ENCODE results near the gene ITGA8. TPM values are rescaled to one million over a fixed set of nuclear protein-coding genes. Genes with fewer than 3 reads are reported as not detected.

ITGA8 gene
- total and polyA plus RNA-seq, 4 donors, result 149 to 885 (median 426) TPM

GRCh38 chr10:15531927-15532722 is 187.6 kb downstream of the ITGA8 start:
- intact Hi-C loops (cut with DNase I), result loop anchor here (2.0 to 5.0 kb wide), 2 partner anchors 45 kb away; no protein-coding TSS in a partner anchor
- Histone ChIP-seq H3K4me1 (ENCODE audit: control insufficient read depth in 1 of 2, insufficient read depth in 2 of 2, low read length in 2 of 2) (peaks cover 0 to 2% of the 10 kb centered on the region in 2 donors), H3K27ac (ENCODE audit: low read depth in 1 of 2, low read length in 2 of 2) (peak overlapping the region; percentile 34 to 50), H3K9me3 (ENCODE audit: control insufficient read depth, low read length) (no peaks in the 10 kb centered on the region), H3K27me3 (ENCODE audit: control insufficient read depth in 1 of 2, insufficient read depth in 2 of 2, low read length in 1 of 2) (no peaks in the 10 kb centered on the region), H3K4me3 (ENCODE audit: low read length in 2 of 2) (no peak overlapping the region), H3K36me3 (ENCODE audit: control insufficient read depth in 1 of 2, insufficient read depth in 2 of 2, low read length in 1 of 2) (peaks cover 7 to 10% of the 10 kb centered on the region in 2 donors)
- 20 to 27% methylated on average over 13 of the region's 13 CpGs for WGBS, 2 donors
- ATAC-seq (ENCODE audit: low FRiP score) (peak; percentile 47), DNase-seq (no peak)

- Histone ChIP-seq H3K36me3 (ENCODE audit: control insufficient read depth in 1 of 2, insufficient read depth in 2 of 2, low read length in 1 of 2) (peaks cover 4 to 10% of the 10 kb centered on the region in 2 donors), H3K27ac (ENCODE audit: low read depth in 1 of 2, low read length in 2 of 2) (no peak overlapping the region), H3K27me3 (ENCODE audit: control insufficient read depth in 1 of 2, insufficient read depth in 2 of 2, low read length in 1 of 2) (no peaks in the 10 kb centered on the region), H3K4me3 (ENCODE audit: low read length in 2 of 2) (no peak overlapping the region), H3K4me1 (ENCODE audit: control insufficient read depth in 1 of 2, insufficient read depth in 2 of 2, low read length in 2 of 2) (peaks cover 0 to 2% of the 10 kb centered on the region in 2 donors), H3K9me3 (ENCODE audit: control insufficient read depth, low read length) (no peaks in the 10 kb centered on the region)
- ATAC-seq (ENCODE audit: low FRiP score), result no peak
- intact Hi-C loops (cut with DNase I), result no loop called here
- WGBS, 2 donors, result 79 to 84% methylated on average over 4 of the region's 4 CpGs
- DNase-seq, result no peak
Observed at GRCh38 chr10:15528859-15529239, 190.9 kb downstream of the ITGA8 start.

- no peak overlapping the region for H3K27ac ChIP-seq (ENCODE audit: low read depth in 1 of 2, low read length in 2 of 2)
- no peak overlapping the region for H3K4me3 ChIP-seq (ENCODE audit: low read length in 2 of 2)
- peaks cover 7 to 10% of the 10 kb centered on the region in 2 donors for H3K36me3 ChIP-seq (ENCODE audit: control insufficient read depth in 1 of 2, insufficient read depth in 2 of 2, low read length in 1 of 2)
- DNase-seq (no peak), ATAC-seq (ENCODE audit: low FRiP score) (no peak)
- intact Hi-C loops (cut with DNase I), result no loop called here
- H3K27me3 ChIP-seq (ENCODE audit: control insufficient read depth in 1 of 2, insufficient read depth in 2 of 2, low read length in 1 of 2), result no peaks in the 10 kb centered on the region
- 7 to 11% methylated on average over 3 of the region's 3 CpGs for WGBS, 2 donors
- no peaks in the 10 kb centered on the region for H3K9me3 ChIP-seq (ENCODE audit: control insufficient read depth, low read length)
- peaks cover 0 to 1% of the 10 kb centered on the region in 2 donors for H3K4me1 ChIP-seq (ENCODE audit: control insufficient read depth in 1 of 2, insufficient read depth in 2 of 2, low read length in 2 of 2)
Observed at GRCh38 chr10:15526754-15527153, 193.0 kb downstream of the ITGA8 start.

DNA sequence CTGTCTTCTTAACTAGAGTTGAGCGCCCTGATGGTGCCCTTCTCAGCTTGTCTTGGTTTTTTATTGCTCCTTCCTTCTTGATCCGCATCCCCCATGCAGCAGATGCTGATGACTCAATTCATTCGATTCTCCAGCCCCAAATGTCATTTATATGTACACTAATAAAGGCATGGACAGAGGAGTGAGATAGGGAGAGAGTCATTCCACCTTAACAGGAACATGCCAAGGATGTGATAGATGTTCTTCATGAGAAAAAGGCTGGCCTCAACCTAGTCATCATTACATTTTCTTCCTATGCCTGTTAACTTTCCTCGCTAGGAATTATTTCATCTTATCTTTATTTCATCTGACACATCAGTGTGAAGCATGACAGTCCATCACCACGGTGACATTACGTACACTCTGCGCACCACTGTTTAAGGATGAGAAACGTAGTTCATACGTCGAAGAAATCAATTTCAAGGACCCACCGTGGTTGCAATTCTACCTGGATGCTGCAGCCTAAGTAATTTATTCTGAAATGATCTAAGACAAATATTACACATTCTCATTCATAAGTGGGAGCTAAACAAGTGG is 198.3 kb downstream of the ITGA8 start:
- intact Hi-C loops (cut with DNase I), result no loop called here
- ATAC-seq (ENCODE audit: low FRiP score), result no peak

GRCh38 chr10:15518250-15518649 is 201.5 kb downstream of the ITGA8 start:
- H3K4me1 ChIP-seq (ENCODE audit: control insufficient read depth in 1 of 2, insufficient read depth in 2 of 2, low read length in 2 of 2), result peaks cover 0 to 6% of the 10 kb centered on the region in 2 donors
- no peak for DNase-seq
- H3K36me3 ChIP-seq (ENCODE audit: control insufficient read depth in 1 of 2, insufficient read depth in 2 of 2, low read length in 1 of 2), result peaks cover 7 to 11% of the 10 kb centered on the region in 2 donors
- H3K9me3 ChIP-seq (ENCODE audit: control insufficient read depth, low read length), result no peaks in the 10 kb centered on the region
- no peaks in the 10 kb centered on the region for H3K27me3 ChIP-seq (ENCODE audit: control insufficient read depth in 1 of 2, insufficient read depth in 2 of 2, low read length in 1 of 2)
- intact Hi-C loops (cut with DNase I), result no loop called here
- WGBS, 2 donors, result 69 to 70% methylated on average over 4 of the region's 4 CpGs
- H3K27ac ChIP-seq (ENCODE audit: low read depth in 1 of 2, low read length in 2 of 2), result no peak overlapping the region
- ATAC-seq (ENCODE audit: low FRiP score), result no peak
- no peak overlapping the region for H3K4me3 ChIP-seq (ENCODE audit: low read length in 2 of 2)

More for the DNA sequence above, 198.3 kb downstream of the ITGA8 start:
- Histone ChIP-seq H3K27me3 (ENCODE audit: control insufficient read depth in 1 of 2, insufficient read depth in 2 of 2, low read length in 1 of 2) (no peaks in the 10 kb centered on the region), H3K4me3 (ENCODE audit: low read length in 2 of 2) (no peak overlapping the region), H3K36me3 (ENCODE audit: control insufficient read depth in 1 of 2, insufficient read depth in 2 of 2, low read length in 1 of 2) (peaks cover 4 to 11% of the 10 kb centered on the region in 2 donors), H3K9me3 (ENCODE audit: control insufficient read depth, low read length) (no peaks in the 10 kb centered on the region), H3K4me1 (ENCODE audit: control insufficient read depth in 1 of 2, insufficient read depth in 2 of 2, low read length in 2 of 2) (peaks cover 0 to 7% of the 10 kb centered on the region in 2 donors), H3K27ac (ENCODE audit: low read depth in 1 of 2, low read length in 2 of 2) (peak overlapping the region in 1 of 2 donors; percentile 17)
- DNase-seq, result no peak
- 85 to 86% methylated on average over 11 of the region's 11 CpGs for WGBS, 2 donors

GRCh38 chr10:15516256-15517085 is 203.3 kb downstream of the ITGA8 start:
- H3K36me3 ChIP-seq (ENCODE audit: control insufficient read depth in 1 of 2, insufficient read depth in 2 of 2, low read length in 1 of 2), result peaks cover 7 to 9% of the 10 kb centered on the region in 2 donors
- no peak for ATAC-seq (ENCODE audit: low FRiP score)
- intact Hi-C loops (cut with DNase I), result no loop called here
- H3K4me1 ChIP-seq (ENCODE audit: control insufficient read depth in 1 of 2, insufficient read depth in 2 of 2, low read length in 2 of 2), result peaks cover 0 to 5% of the 10 kb centered on the region in 2 donors
- no peak for DNase-seq
- no peak overlapping the region for H3K4me3 ChIP-seq (ENCODE audit: low read length in 2 of 2)
- 81 to 85% methylated on average over 4 of the region's 4 CpGs for WGBS, 2 donors
- no peaks in the 10 kb centered on the region for H3K9me3 ChIP-seq (ENCODE audit: control insufficient read depth, low read length)
- no peak overlapping the region for H3K27ac ChIP-seq (ENCODE audit: low read depth in 1 of 2, low read length in 2 of 2)
- no peaks in the 10 kb centered on the region for H3K27me3 ChIP-seq (ENCODE audit: control insufficient read depth in 1 of 2, insufficient read depth in 2 of 2, low read length in 1 of 2)

- no peak for DNase-seq
- H3K36me3 ChIP-seq (ENCODE audit: control insufficient read depth in 1 of 2, insufficient read depth in 2 of 2, low read length in 1 of 2), result peaks cover 7% of the 10 kb centered on the region in 2 donors
Observed at GRCh38 chr10:15515202-15515601, 204.5 kb downstream of the ITGA8 start.

DNA sequence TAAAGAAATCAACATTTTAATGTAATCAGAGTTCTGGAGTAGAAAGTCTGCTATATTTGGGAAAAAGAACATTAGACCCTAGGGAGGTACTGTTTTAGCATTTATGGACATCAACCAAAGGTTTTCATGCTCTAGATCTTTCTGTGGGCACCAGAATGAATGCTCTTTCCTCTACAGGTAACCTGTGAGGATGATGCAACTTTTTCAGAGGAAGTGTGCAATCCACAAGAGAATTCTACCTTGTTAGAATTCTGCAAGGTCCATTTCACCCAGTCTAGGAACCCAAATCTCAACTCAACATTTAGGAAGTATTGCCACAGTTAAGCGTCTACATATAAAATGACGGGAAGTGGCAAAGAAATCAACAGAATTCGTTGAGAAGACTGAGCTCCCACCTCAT is 208.8 kb downstream of the ITGA8 start:
- Histone ChIP-seq H3K36me3 (ENCODE audit: control insufficient read depth in 1 of 2, insufficient read depth in 2 of 2, low read length in 1 of 2) (peaks cover 2 to 3% of the 10 kb centered on the region in 2 donors), H3K27ac (ENCODE audit: low read depth in 1 of 2, low read length in 2 of 2) (peak overlapping the region in 1 of 2 donors; percentile 11), H3K27me3 (ENCODE audit: control insufficient read depth in 1 of 2, insufficient read depth in 2 of 2, low read length in 1 of 2) (no peaks in the 10 kb centered on the region), H3K4me3 (ENCODE audit: low read length in 2 of 2) (no peak overlapping the region), H3K4me1 (ENCODE audit: control insufficient read depth in 1 of 2, insufficient read depth in 2 of 2, low read length in 2 of 2) (no peaks in the 10 kb centered on the region), H3K9me3 (ENCODE audit: control insufficient read depth, low read length) (no peaks in the 10 kb centered on the region)
- intact Hi-C loops (cut with DNase I), result no loop called here
- DNase-seq (no peak), ATAC-seq (ENCODE audit: low FRiP score) (no peak)
- 56 to 58% methylated on average over 3 of the region's 3 CpGs for WGBS, 2 donors

More at GRCh38 chr10:15515202-15515601, 204.5 kb downstream of the ITGA8 start:
- intact Hi-C loops (cut with DNase I), result no loop called here
- Histone ChIP-seq H3K4me1 (ENCODE audit: control insufficient read depth in 1 of 2, insufficient read depth in 2 of 2, low read length in 2 of 2) (peaks cover 0 to 5% of the 10 kb centered on the region in 2 donors), H3K9me3 (ENCODE audit: control insufficient read depth, low read length) (no peaks in the 10 kb centered on the region), H3K4me3 (ENCODE audit: low read length in 2 of 2) (no peak overlapping the region), H3K27ac (ENCODE audit: low read depth in 1 of 2, low read length in 2 of 2) (no peak overlapping the region), H3K27me3 (ENCODE audit: control insufficient read depth in 1 of 2, insufficient read depth in 2 of 2, low read length in 1 of 2) (no peaks in the 10 kb centered on the region)
- 67 to 69% methylated on average over 7 of the region's 7 CpGs for WGBS, 2 donors
- no peak for ATAC-seq (ENCODE audit: low FRiP score)
